HG03575 (cell line): ENCODE data around the gene RXFP2.

Experiments
- ATAC-seq: cut with Tn5 transposase; IDR thresholded peaks from one replicate; pipeline ENCODE4 v1.9.1; 2021; ENCODE audit not compliant: unreplicated experiment, insufficient number of reproducible peaks, low FRiP score; ENCODE audit errors: extremely low read depth

The RXFP2 gene

GRCh38 chr13:31739226-31739625 is at the start of gene RXFP2:
Gene RXFP2 (plus strand): TSS chr13:31739526. CDS start chr13:31739613, 87 bp downstream.
- ATAC-seq: no peak

GRCh38 chr13:31697290-31697689 is 42.0 kb upstream of the RXFP2 start:
- no peak for ATAC-seq

DNA sequence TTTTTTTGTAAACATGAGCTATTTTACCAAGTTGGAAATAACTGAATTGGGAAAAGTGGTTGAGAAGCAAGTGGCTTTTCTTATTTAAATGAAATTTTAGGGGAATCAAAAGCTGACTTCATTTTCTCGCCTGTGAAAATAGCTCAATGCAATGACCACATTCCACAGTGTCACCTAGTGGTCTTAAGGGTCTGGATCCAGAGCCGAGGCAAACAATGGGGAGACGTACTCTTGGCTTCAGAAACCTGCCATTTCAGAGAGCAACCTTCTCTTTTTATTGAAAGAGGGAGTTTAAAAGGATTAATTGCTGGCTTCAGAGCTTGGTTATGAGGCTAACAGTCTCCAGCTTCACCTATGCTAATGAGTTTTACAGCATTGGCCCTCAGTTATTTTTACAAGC is 39.7 kb upstream of the RXFP2 start:
- ATAC-seq: no peak

- ATAC-seq: no peak
These were observed 35.5 kb upstream of the RXFP2 start for GRCh38 chr13:31703780-31704179.

DNA sequence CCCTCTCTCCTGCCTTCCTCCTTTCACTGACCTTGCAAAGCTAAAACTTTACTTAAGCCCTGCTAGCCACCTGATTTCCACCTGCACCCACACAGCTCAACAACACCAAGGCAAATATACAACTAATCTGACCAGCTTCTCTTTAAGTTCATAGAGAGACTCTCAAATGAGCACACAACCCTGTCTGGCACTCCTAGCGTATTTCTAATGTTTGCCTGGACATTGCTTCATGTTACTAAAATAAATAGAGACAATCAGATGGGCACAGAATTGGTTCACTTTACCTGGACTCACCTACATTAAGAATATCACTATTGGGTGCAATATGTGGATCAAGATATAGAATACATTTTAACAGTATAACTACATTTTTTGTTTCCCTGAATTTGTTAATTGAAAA is 33.2 kb upstream of the RXFP2 start:
- no peak for ATAC-seq

DNA sequence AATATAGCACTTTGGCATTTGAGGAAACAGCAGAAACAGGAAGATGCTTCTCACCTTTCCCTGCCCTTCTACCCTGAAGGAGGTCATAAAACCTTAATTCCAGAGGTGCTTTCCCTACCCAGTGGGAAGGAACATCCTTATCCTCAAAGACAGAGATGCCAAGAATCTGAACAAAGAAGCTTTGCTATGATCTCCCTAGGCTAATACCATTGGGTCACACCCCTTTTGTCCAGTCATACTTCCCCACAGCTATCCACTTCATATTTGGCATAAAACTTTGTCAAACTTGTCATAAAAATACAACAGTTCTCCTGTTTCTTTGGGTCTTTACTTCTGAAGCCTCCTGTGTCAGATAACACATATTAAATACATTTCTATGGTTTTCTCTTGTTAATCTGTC is 21.7 kb upstream of the RXFP2 start:
- no peak for ATAC-seq

DNA sequence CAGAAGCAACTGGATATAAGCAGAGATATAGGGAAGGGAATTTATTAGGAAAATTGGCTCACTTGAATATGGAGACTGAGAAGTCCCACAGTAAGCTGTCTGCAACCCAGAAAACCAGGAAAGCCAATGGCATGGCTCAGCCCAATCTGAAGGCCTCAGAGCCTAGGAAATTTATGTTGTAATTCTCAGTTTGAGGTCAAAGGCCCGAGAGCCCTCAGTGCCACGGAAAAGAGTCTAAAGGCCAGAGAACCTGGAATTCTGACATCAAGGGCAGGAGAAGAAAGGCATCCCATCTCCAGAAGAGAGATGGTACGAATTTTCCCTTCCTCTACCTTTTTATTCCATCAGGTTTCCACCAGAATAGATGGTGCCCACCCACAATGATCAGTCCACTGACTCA is 20.1 kb upstream of the RXFP2 start:
- ATAC-seq: no peak

DNA sequence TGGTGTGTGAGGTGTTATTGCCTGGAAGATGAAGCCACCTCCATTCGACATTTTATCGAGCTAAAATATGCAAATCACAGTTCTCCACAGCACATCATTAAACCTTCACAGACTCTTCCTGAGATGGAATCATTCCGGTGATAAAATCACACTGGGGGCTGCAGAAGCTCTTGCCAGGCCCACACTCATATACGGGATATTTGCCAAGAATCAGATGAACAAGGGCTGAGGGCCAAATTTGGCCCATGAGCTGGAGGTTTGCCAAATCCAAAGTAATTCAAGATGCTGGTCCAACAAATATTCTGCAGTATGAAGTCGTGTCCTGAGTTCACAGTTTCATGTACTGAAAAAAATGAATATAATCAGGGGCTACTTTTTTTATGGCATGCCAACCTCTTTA is 16.7 kb upstream of the RXFP2 start:
- ATAC-seq: no peak

DNA sequence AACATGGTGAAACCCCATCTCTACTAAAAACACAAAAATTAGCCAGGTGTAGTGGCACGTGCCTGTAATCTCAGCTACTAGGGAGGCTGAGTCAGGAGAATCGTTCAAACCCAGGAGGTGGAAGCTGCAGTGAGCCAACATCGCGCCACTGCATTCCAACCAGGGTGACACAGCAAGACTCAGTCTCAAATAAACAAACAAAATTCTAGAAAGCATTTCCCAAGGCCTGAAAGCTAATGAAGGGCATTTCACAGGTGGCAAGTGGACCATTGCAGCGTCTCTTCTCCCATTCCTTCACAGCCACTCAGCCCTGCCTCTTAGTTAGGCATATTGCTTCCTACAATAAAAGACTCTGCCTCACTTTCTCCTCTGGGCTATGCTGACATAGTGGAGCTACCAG is 13.5 kb upstream of the RXFP2 start:
- ATAC-seq: no peak

DNA sequence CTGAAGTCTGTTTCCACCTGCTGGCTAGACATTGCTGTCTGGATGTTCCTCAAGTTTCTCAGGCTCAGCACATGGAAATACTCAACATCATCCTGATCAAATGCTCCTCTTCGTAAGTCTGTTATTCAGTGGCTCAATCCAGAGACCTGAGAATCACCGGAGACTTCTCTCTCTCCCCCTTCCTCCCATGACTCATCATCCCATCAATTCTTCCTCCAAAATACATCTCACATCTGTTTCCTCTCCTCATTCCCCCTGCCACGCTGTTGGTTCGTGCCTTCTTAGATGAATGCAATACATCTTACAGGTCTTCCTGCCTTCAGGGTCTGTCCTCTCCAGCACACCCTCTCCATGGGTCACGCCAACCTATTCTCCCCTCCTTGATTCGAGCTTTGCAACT is 7.4 kb upstream of the RXFP2 start:
- ATAC-seq: no peak

GRCh38 chr13:31733066-31733465 is 6.3 kb upstream of the RXFP2 start:
- ATAC-seq: no peak

- no peak for ATAC-seq
These were observed 5.7 kb upstream of the RXFP2 start for GRCh38 chr13:31733647-31734046.

GRCh38 chr13:31742097-31742734 is 2.9 kb downstream of the RXFP2 start:
- no peak for ATAC-seq

DNA sequence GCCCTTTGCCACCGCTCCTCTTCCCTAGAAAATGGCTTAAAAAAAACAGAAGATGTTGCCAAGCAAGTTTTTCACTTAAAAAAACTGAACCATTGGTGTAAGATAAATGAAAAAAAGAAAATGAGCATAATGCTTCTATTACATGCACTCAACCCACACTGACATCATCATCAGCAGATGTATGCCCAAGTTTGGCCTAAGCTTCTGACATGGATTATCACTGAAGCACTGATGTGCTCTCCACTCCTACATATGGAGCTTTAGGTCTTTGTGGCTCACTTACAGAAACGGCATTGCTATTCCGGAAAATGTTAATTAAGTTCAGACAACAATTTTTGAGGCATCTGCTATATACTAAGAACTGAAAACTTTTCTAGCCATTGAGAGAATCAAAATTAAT is 8.0 kb downstream of the RXFP2 start:
- no peak for ATAC-seq

DNA sequence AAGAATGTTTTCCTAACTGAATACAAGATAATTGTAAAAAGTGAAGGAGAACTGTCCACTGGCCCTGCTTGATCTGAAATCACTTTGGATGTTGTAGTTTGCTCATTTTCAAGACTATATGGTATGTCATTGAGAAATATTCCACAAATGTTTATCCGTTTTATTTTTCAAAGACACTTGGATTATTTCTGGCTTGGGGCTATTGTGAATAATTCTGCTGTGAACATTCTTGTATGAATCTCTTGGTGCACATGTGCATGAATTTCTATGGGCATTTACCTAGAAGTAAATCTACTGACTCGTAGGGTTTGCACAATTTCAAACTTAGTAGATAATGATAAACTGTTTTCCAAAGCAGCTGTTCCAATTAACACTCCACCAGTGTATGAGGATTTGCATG is 8.6 kb downstream of the RXFP2 start:
- ATAC-seq: no peak

GRCh38 chr13:31749929-31750328 is 10.6 kb downstream of the RXFP2 start:
- no peak for ATAC-seq

GRCh38 chr13:31755211-31755610 is 15.9 kb downstream of the RXFP2 start:
- no peak for ATAC-seq

- ATAC-seq: no peak
These were observed 16.5 kb downstream of the RXFP2 start for GRCh38 chr13:31755803-31756212.

GRCh38 chr13:31756346-31756745 is 17.0 kb downstream of the RXFP2 start:
- ATAC-seq: no peak

- no peak for ATAC-seq
These were observed 22.6 kb downstream of the RXFP2 start for GRCh38 chr13:31761951-31762350.

DNA sequence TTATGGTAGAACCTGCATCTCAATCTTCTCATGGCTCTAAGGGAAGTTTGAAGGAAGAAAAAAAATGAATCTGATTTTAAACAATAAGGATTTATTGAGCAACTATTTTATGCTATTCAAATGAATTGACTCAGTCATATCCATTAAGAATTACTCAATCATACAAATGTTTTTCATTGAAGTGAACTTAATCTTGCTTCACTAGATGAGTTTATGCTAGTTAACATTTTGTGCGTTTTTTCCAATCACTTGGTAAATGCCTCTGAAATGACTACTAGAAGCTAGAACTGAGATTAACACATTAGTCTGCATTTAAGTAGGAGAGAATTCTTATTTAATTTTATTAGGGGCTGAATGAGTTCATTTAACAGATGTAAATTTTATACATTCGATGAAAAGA is 25.2 kb downstream of the RXFP2 start:
- no peak for ATAC-seq
